Lower lobe of right lung (tissue), 2 donors: ENCODE data around the gene EXD3. TPM values are rescaled to one million over a fixed set of nuclear protein-coding genes. Genes with fewer than 3 reads are reported as not detected.
A peak's percentile ranks its signal among the peaks of the same experiment; 100 is the strongest.
"Not testable (repeated sequence)": the region's sequence is repeated elsewhere in the genome, so short reads cannot be mapped to it uniquely, and the experiment has no call there.

Source experiments
- ATAC-seq, 2 donors: fragments of 200-7000 bp; cut with Tn5 transposase; one replicate each; pipeline ENCODE4 v1.9.1; 2020 to 2022; ENCODE audit warnings: mild to moderate bottlenecking in 2 of 2, moderate library complexity in 2 of 2
- DNase-seq: peaks from one replicate; pipeline ENCODE4 v3.0.0-alpha.2; 2020
- H3K27ac ChIP-seq: fragments of 200-600 bp; one replicate; pipeline ENCODE4 v1.8.0; 2022
- H3K27me3 ChIP-seq: fragments of 200-600 bp; one replicate; pipeline ENCODE4 v1.8.0; 2022; ENCODE audit warnings: low read depth
- H3K36me3 ChIP-seq: fragments of 200-600 bp; one replicate; pipeline ENCODE4 v1.8.0; 2022; ENCODE audit warnings: mild to moderate bottlenecking
- H3K4me1 ChIP-seq: fragments of 200-600 bp; one replicate; pipeline ENCODE4 v1.8.0; 2022
- H3K4me3 ChIP-seq: fragments of 200-600 bp; one replicate; pipeline ENCODE4 v1.8.0; 2022; ENCODE audit warnings: mild to moderate bottlenecking
- H3K9me3 ChIP-seq: fragments of 200-600 bp; one replicate; pipeline ENCODE4 v1.8.0; 2022
- intact Hi-C: fragments of 100-400 bp; cut with DNase I; formaldehyde crosslinking; loops from one replicate; pipeline ENCODE4 v1.11.0; 2022
- microRNA-seq: library from miRNA; unstranded; fragments of <30 nt; microRNA quantifications from one replicate; pipeline ENCODE4 v1.2.0, GENCODE V29; 2020; ENCODE audit warnings: borderline number of aligned reads
- total RNA-seq: library from RNA; stranded (reverse); fragmentation: NEBNext Ultra II Directional; extraction: Animal tissue kit (Norgen Biotek cat#: 25700); gene quantifications from one replicate; pipeline ENCODE4 v1.2.1, GENCODE V29; 2021
- TF ChIP-seq, protein P1 (sequence below): fragments of 200-600 bp; IDR thresholded peaks from one replicate; pipeline ENCODE4 v1.8.0; 2022; ENCODE audit warnings: antibody characterized with exemption, mild to moderate bottlenecking
- donor health status: DM: no; HTN: yes; CAD: no; lungs with severe emphysema.

Gene EXD3
- total RNA-seq, 1 donor from 2014 or later: 25.2 TPM

DNA sequence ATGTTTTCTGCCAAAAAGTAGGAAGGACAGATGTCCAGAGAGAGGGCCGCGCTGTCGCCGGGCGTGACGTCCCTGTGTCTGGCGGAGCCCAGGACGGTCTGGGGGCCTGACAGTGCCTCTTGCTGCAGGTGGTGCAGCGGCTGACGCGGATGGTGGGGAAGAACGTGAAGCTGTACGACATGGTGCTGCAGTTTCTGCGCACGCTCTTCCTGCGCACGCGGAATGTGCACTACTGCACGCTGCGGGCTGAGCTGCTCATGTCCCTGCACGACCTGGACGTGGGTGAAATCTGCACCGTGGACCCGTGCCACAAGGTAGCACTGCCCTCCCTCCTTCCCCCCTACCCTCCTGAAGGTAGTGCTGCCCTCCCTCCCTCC is 160.1 kb downstream of the EXD3 start:
- H3K27me3 ChIP-seq: no peaks in the 10 kb centered on the region
- no peaks in the 10 kb centered on the region for H3K9me3 ChIP-seq
- peaks cover 65% of the 10 kb centered on the region for H3K36me3 ChIP-seq
- intact Hi-C loops: no loop called here
- TF ChIP-seq, protein P1, sequence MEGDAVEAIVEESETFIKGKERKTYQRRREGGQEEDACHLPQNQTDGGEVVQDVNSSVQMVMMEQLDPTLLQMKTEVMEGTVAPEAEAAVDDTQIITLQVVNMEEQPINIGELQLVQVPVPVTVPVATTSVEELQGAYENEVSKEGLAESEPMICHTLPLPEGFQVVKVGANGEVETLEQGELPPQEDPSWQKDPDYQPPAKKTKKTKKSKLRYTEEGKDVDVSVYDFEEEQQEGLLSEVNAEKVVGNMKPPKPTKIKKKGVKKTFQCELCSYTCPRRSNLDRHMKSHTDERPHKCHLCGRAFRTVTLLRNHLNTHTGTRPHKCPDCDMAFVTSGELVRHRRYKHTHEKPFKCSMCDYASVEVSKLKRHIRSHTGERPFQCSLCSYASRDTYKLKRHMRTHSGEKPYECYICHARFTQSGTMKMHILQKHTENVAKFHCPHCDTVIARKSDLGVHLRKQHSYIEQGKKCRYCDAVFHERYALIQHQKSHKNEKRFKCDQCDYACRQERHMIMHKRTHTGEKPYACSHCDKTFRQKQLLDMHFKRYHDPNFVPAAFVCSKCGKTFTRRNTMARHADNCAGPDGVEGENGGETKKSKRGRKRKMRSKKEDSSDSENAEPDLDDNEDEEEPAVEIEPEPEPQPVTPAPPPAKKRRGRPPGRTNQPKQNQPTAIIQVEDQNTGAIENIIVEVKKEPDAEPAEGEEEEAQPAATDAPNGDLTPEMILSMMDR: no peak
- no peak overlapping the region for H3K27ac ChIP-seq
- ATAC-seq: no peak
- peaks cover 5% of the 10 kb centered on the region for H3K4me1 ChIP-seq
- peak; percentile 45 for DNase-seq
- H3K4me3 ChIP-seq: no peak overlapping the region

GRCh38 chr9:137262173-137262908 is 160.6 kb downstream of the EXD3 start:
- DNase-seq, H3K27me3 ChIP-seq, ATAC-seq, H3K9me3 ChIP-seq, intact Hi-C loops, H3K27ac ChIP-seq, H3K4me1 ChIP-seq, H3K4me3 ChIP-seq: not testable (repeated sequence)
- H3K36me3 ChIP-seq: peaks cover 61% of the 10 kb centered on the region
- TF ChIP-seq, protein P1: peak; percentile 57

Small RNAs within 50 kb of the gene (microRNA-seq; reads per million reads assigned to microRNA genes)
- not detected for gene MIR7114

Other genes with a start within 250 kb of the EXD3 start
- gene ANAPC2, start 234.6 kb downstream of the EXD3 start, total RNA-seq: 58.2 TPM
- 57.6 TPM for gene SSNA1, start 234.5 kb downstream of the EXD3 start, total RNA-seq
- 17.8 TPM for gene TPRN, start 222.4 kb downstream of the EXD3 start, total RNA-seq
- 26.6 TPM for gene TMEM203, start 217.5 kb downstream of the EXD3 start, total RNA-seq
- gene NDOR1, start 217.5 kb downstream of the EXD3 start, total RNA-seq: 15.6 TPM
- 5.8 TPM for gene RNF208, start 200.9 kb downstream of the EXD3 start, total RNA-seq
- 0.59 TPM for gene CYSRT1, start 198.0 kb downstream of the EXD3 start, total RNA-seq
- gene RNF224, start 195.7 kb downstream of the EXD3 start, total RNA-seq: 0.21 TPM
- gene SLC34A3, start 192.3 kb downstream of the EXD3 start, total RNA-seq: not detected
- gene TUBB4B, start 181.9 kb downstream of the EXD3 start, total RNA-seq: 208 TPM
- gene STPG3, start 171.9 kb downstream of the EXD3 start, total RNA-seq: 0.38 TPM
- gene NELFB, start 167.8 kb downstream of the EXD3 start, total RNA-seq: 44.7 TPM
- 27.2 TPM for gene TOR4A, start 145.4 kb downstream of the EXD3 start, total RNA-seq
- gene NRARP, start 120.9 kb downstream of the EXD3 start, total RNA-seq: 6.5 TPM
- gene NOXA1, start 231 bp upstream of the EXD3 start, total RNA-seq: 6.9 TPM
- 0.15 TPM for gene ENTPD8, start 18.2 kb upstream of the EXD3 start, total RNA-seq
- gene NSMF, start 36.2 kb upstream of the EXD3 start, total RNA-seq: 20.7 TPM
- gene PNPLA7, start 127.2 kb upstream of the EXD3 start, total RNA-seq: 12.2 TPM
- 44.6 TPM for gene MRPL41, start 128.7 kb upstream of the EXD3 start, total RNA-seq
- 28.4 TPM for gene DPH7, start 155.8 kb upstream of the EXD3 start, total RNA-seq
- 15.2 TPM for gene ZMYND19, start 167.3 kb upstream of the EXD3 start, total RNA-seq
- gene ARRDC1, start 182.5 kb upstream of the EXD3 start, total RNA-seq: 71.0 TPM
- 73.5 TPM for gene EHMT1, start 195.8 kb upstream of the EXD3 start, total RNA-seq